Measurements from ENCODE around the gene ZG16. TPM values are rescaled to one million over a fixed set of nuclear protein-coding genes. Genes with fewer than 3 reads are reported as not detected.

ZG16 gene
- total and polyA plus RNA-seq, 3 experiments from 2014 or later, result not detected

DNA sequence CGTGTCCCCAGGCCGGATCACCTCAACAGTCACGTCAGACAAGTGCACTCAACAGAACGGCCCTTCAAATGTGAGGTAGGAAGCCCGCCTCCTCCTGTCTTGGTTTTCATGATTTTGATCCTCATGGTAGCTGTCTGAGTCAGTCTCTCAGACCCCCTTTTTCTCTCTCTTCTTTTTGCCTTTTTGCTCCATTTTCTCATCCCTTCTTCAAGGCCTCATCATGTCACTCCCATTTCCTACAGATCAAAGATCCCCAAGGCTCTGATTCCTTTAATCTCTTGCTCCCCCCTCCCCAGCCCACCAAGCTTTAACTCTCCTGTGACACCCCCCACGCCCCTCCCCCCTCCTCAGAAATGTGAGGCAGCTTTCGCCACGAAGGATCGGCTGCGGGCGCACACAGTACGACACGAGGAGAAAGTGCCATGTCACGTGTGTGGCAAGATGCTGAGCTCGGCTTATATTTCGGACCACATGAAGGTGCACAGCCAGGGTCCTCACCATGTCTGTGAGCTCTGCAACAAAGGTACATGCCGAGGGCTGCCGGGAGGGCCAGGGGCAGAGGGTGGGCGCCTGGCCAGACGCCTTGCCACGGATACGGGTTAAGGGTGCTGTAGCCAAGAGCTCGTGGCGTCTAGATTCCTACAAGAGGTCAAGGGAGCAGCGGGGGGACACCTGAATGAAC lies 30.3 kb downstream of the ZG16 start:
- DNase-seq, result peak in 2 of 5 donors; percentile 36 to 58
- peaks cover 0 to 5% of the 10 kb centered on the region in 2 donors for H3K27me3 Mint-ChIP-seq
- Histone ChIP-seq H3K9me3 (ENCODE audit: low read length) (no peaks in the 10 kb centered on the region), H3K4me3 (ENCODE audit: low read length) (peak overlapping the region; percentile 71), H3K27me3 (ENCODE audit: insufficient read depth, low read length, poor library complexity, severe bottlenecking) (no peaks in the 10 kb centered on the region), H3K27ac (ENCODE audit: low read depth, low read length) (peak overlapping the region; percentile 79), H3K4me1 (ENCODE audit: insufficient read depth, low read length) (peaks cover 50% of the 10 kb centered on the region), H3K36me3 (ENCODE audit: insufficient read depth, low read length) (peaks cover 5% of the 10 kb centered on the region)
- H3K27ac Mint-ChIP-seq, result peak overlapping the region; percentile 93 to 100 (median 100)
- CTCF ChIA-PET, result interaction anchor here (0.9 to 5.0 kb wide), 21 partner anchors 10 to 210 kb away, joined by 3 to 92 read pairs (median 4); partner anchors contain the start of genes KIF22, MVP and PAGR1
- POLR2A ChIA-PET, result interaction anchor here (0.6 to 4.1 kb wide), 18 partner anchors 8 to 1318 kb away, joined by 3 to 59 read pairs (median 5); partner anchors contain the start of genes ALDOA, C16orf54, KIF22 and MVP
- peaks cover 3 to 32% (median 4%) of the 10 kb centered on the region in 3 donors for H3K36me3 Mint-ChIP-seq
- H3K9me3 Mint-ChIP-seq, result peaks cover 0 to 2% (median 0%) of the 10 kb centered on the region in 5 donors
- H3K4me3 Mint-ChIP-seq, result peak overlapping the region; percentile 88 to 96 (median 93)
- peaks cover 52 to 71% (median 58%) of the 10 kb centered on the region in 3 donors for H3K4me1 Mint-ChIP-seq

DNA sequence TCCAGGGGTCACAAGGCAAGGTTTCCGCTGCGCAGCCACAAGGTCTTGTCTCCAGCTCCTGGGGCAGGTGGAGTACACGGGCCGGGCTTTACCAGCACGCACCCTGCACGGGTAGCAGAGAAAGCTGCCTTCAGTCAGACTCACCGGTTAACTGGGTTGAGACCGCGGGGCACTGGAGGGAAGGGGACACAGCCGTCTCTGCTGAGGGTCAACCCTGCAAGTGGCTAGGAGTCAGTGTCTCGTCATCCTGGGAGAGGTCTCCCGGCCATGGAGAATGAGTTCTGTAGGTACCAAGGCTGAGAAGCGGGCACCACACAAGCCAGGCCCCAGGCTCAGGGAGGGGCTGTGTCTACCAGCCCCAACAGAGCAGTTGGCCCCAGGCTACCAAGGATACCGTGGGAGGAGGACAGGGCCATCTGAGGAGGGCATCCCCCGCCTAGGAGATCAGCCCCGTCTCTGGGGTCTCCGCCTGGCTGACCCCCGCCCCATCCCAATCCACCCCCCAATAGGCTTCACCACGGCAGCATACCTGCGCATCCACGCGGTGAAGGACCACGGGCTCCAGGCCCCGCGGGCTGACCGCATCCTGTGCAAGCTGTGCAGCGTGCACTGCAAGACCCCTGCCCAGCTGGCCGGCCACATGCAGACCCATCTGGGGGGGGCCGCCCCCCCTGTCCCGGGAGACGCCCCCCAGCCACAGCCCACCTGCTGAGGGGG lies 31.1 kb downstream of the ZG16 start:
- ChIA-PET POLR2A (interaction anchor here (0.6 to 4.1 kb wide), 9 partner anchors 7 to 214 kb away, joined by 3 to 59 read pairs (median 5); partner anchors contain the start of genes KIF22, MVP and PAGR1), CTCF (interaction anchor here (1.1 to 5.0 kb wide), 10 partner anchors 10 to 108 kb away, joined by 4 to 92 read pairs (median 12); partner anchors contain the start of genes MVP and PAGR1)
- Histone ChIP-seq H3K36me3 (ENCODE audit: insufficient read depth, low read length) (peaks cover 5% of the 10 kb centered on the region), H3K27me3 (ENCODE audit: insufficient read depth, low read length, poor library complexity, severe bottlenecking) (no peaks in the 10 kb centered on the region), H3K9me3 (ENCODE audit: low read length) (no peaks in the 10 kb centered on the region), H3K4me1 (ENCODE audit: insufficient read depth, low read length) (peaks cover 46% of the 10 kb centered on the region), H3K4me3 (ENCODE audit: low read length) (peak overlapping the region; percentile 71), H3K27ac (ENCODE audit: low read depth, low read length) (peak overlapping the region; percentile 79)
- Mint-ChIP-seq H3K27me3 (peaks cover 0 to 5% of the 10 kb centered on the region in 2 donors), H3K4me1 (peaks cover 46 to 68% (median 49%) of the 10 kb centered on the region in 3 donors), H3K4me3 (peak overlapping the region; percentile 88 to 96 (median 93)), H3K9me3 (peaks cover 0 to 2% (median 0%) of the 10 kb centered on the region in 5 donors), H3K36me3 (peaks cover 3 to 31% (median 4%) of the 10 kb centered on the region in 3 donors), H3K27ac (peak overlapping the region; percentile 93 to 100 (median 100))
- DNase-seq, result peak in 1 of 5 donors; percentile 53

DNA sequence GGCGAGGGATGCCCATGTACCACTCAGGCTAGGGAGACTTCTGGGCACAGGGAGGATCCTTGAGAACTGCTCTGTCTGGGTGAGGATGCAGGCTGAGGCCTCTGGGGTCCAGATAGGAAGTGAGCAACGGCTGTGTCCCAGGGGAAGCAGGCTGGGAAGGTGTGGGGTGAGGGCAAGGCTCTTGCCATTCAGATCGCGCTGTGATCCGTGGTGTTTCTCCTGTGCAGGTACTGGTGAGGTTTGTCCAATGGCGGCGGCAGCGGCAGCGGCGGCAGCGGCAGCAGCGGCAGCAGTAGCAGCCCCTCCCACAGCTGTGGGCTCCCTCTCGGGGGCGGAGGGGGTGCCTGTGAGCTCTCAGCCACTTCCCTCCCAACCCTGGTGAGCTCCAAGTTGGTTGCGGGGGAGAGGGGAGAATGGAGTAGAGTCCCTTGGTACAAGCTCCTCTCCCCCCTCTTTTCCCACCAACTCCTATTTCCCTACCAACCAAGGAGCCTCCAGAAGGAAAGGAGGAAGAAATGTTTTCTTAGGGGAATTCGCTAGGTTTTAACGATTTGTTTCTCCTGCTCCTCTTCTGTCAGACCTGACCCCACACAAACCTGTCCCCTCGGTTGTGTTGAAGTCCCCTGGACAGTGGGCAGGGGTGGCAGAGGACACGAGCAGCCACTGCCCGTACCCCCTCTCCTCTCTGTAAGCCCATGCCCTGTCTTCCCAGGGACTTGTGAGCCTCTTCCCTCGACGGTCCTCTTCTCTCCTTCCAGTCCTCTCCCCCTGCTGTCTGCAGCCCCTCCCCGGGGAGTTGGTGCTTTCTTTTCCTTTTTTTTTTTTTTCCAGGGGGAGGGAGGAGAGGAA lies 32.0 kb downstream of the ZG16 start:
- Histone ChIP-seq H3K27ac (ENCODE audit: low read depth, low read length) (peak overlapping the region; percentile 79), H3K27me3 (ENCODE audit: insufficient read depth, low read length, poor library complexity, severe bottlenecking) (no peaks in the 10 kb centered on the region), H3K9me3 (ENCODE audit: low read length) (no peaks in the 10 kb centered on the region), H3K4me1 (ENCODE audit: insufficient read depth, low read length) (peaks cover 45% of the 10 kb centered on the region), H3K4me3 (ENCODE audit: low read length) (peak overlapping the region; percentile 71), H3K36me3 (ENCODE audit: insufficient read depth, low read length) (peaks cover 5% of the 10 kb centered on the region)
- peak overlapping the region; percentile 89 to 99 (median 97) for H3K27ac Mint-ChIP-seq
- H3K36me3 Mint-ChIP-seq, result peaks cover 3 to 31% (median 4%) of the 10 kb centered on the region in 3 donors
- ChIA-PET CTCF (interaction anchor here (1.1 to 5.0 kb wide), 3 partner anchors 9 to 109 kb away, joined by 7 to 92 read pairs (median 11); partner anchors contain the start of genes MVP and PAGR1), POLR2A (interaction anchor here (0.6 to 2.0 kb wide), 6 partner anchors 11 to 203 kb away, joined by 3 to 10 read pairs (median 5); partner anchors contain the start of gene MVP)
- peak overlapping the region; percentile 86 to 96 (median 93) for H3K4me3 Mint-ChIP-seq
- peaks cover 0 to 5% of the 10 kb centered on the region in 2 donors for H3K27me3 Mint-ChIP-seq
- DNase-seq, result peak; percentile 53 to 84 (median 68)
- H3K9me3 Mint-ChIP-seq, result peaks cover 0 to 2% (median 0%) of the 10 kb centered on the region in 5 donors
- H3K4me1 Mint-ChIP-seq, result peaks cover 46 to 67% (median 48%) of the 10 kb centered on the region in 3 donors

DNA sequence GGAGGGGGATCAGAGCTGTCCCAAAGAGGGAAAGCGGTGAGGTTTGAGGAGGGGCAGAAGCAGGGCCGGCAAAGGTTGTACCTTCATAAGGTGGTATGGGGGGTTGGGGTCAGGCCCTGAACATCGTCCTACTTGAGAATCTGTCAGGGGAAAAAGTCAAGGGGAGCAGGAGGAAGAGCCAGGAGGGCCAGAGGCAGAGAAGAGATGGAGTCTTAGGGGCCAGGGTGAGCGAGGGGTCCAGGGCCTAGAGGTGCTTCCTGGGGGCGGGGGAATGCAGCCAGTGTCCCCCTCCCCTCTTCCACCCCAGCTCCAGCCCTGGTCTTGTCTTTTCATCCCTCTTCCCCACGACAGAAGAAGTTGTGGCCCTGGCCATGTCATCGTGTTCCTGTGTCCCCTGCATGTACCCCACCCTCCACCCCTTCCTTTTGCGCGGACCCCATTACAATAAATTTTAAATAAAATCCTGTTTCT lies 32.7 kb downstream of the ZG16 start:
- H3K27ac ChIP-seq (ENCODE audit: low read depth, low read length), result peak overlapping the region; percentile 79
- ChIA-PET POLR2A (interaction anchor here (0.9 to 2.0 kb wide), 4 partner anchors 10 to 109 kb away, joined by 4 to 10 read pairs (median 6); partner anchors contain the start of gene MVP), CTCF (interaction anchor here (1.1 to 5.0 kb wide), 3 partner anchors 8 to 110 kb away, joined by 7 to 92 read pairs (median 11); partner anchors contain the start of genes MVP and PAGR1)
- no peaks in the 10 kb centered on the region for H3K27me3 ChIP-seq (ENCODE audit: insufficient read depth, low read length, poor library complexity, severe bottlenecking)
- Mint-ChIP-seq H3K4me3 (peak overlapping the region; percentile 87 to 96 (median 93)), H3K27ac (peak overlapping the region; percentile 89 to 99 (median 97)), H3K9me3 (peaks cover 0 to 2% (median 0%) of the 10 kb centered on the region in 5 donors), H3K36me3 (peaks cover 3 to 28% (median 4%) of the 10 kb centered on the region in 3 donors), H3K27me3 (peaks cover 0 to 6% of the 10 kb centered on the region in 2 donors), H3K4me1 (peaks cover 48 to 70% (median 51%) of the 10 kb centered on the region in 3 donors)
- DNase-seq, result no peak
- H3K4me1 ChIP-seq (ENCODE audit: insufficient read depth, low read length), result peaks cover 49% of the 10 kb centered on the region
- peaks cover 5% of the 10 kb centered on the region for H3K36me3 ChIP-seq (ENCODE audit: insufficient read depth, low read length)
- H3K9me3 ChIP-seq (ENCODE audit: low read length), result no peaks in the 10 kb centered on the region
- H3K4me3 ChIP-seq (ENCODE audit: low read length), result peak overlapping the region; percentile 71

DNA sequence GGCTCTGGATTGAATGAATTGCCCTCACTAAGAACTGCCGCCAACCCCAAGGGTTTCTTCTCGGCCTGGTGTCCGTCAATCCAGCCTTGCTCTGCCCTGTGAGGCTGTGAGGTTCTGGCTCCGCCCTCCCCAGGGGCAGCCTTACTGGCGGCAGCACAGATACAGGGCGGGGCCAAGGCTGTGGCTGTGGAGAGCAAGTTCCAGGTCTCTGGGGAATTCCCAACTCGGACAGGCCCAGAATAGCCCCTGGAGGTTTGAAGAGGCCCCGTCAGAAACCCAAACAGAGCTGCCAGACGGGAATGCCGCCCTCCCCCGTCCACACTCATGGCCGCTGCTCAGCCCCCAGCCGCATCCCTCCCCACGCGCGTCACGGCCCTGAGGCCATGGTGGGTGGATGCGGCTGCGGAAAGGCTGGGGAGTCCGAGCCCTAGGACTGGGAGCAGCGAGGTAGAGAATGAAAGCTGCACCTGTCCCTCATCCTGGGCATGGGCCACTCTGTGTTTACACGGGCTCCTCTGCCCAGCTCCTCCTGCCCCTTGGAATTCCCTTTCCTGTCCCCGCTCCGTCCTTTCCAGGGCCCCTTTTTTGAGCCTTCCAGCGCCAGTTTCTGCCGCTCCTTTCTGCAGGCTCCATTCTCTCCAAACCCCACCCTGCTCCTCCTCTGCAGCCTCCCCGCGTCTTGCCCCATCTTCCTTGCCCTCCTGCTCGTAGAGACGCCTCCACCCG lies 33.3 kb downstream of the ZG16 start:
- DNase-seq, result peak; percentile 58 to 83 (median 65)
- H3K9me3 Mint-ChIP-seq, result peaks cover 0 to 2% (median 0%) of the 10 kb centered on the region in 5 donors
- H3K36me3 ChIP-seq (ENCODE audit: insufficient read depth, low read length), result peaks cover 5% of the 10 kb centered on the region
- CTCF ChIA-PET, result interaction anchor here (0.9 to 2.7 kb wide), 3 partner anchors 37 to 110 kb away, joined by 3 to 11 read pairs (median 3); no protein-coding TSS in a partner anchor
- no peaks in the 10 kb centered on the region for H3K9me3 ChIP-seq (ENCODE audit: low read length)
- H3K27me3 Mint-ChIP-seq, result peaks cover 0 to 7% of the 10 kb centered on the region in 2 donors
- H3K27ac ChIP-seq (ENCODE audit: low read depth, low read length), result peak overlapping the region; percentile 51
- peak overlapping the region; percentile 89 to 99 (median 97) for H3K27ac Mint-ChIP-seq
- H3K36me3 Mint-ChIP-seq, result peaks cover 3 to 31% (median 4%) of the 10 kb centered on the region in 3 donors
- POLR2A ChIA-PET, result interaction anchor here (0.6 to 2.0 kb wide), 2 partner anchors 10 to 65 kb away, joined by 4 to 10 read pairs; partner anchors contain the start of gene MVP
- no peaks in the 10 kb centered on the region for H3K27me3 ChIP-seq (ENCODE audit: insufficient read depth, low read length, poor library complexity, severe bottlenecking)
- peak overlapping the region; percentile 87 to 96 (median 93) for H3K4me3 Mint-ChIP-seq
- H3K4me3 ChIP-seq (ENCODE audit: low read length), result peak overlapping the region; percentile 57
- H3K4me1 Mint-ChIP-seq, result peaks cover 50 to 73% (median 54%) of the 10 kb centered on the region in 3 donors
- H3K4me1 ChIP-seq (ENCODE audit: insufficient read depth, low read length), result peaks cover 49% of the 10 kb centered on the region

DNA sequence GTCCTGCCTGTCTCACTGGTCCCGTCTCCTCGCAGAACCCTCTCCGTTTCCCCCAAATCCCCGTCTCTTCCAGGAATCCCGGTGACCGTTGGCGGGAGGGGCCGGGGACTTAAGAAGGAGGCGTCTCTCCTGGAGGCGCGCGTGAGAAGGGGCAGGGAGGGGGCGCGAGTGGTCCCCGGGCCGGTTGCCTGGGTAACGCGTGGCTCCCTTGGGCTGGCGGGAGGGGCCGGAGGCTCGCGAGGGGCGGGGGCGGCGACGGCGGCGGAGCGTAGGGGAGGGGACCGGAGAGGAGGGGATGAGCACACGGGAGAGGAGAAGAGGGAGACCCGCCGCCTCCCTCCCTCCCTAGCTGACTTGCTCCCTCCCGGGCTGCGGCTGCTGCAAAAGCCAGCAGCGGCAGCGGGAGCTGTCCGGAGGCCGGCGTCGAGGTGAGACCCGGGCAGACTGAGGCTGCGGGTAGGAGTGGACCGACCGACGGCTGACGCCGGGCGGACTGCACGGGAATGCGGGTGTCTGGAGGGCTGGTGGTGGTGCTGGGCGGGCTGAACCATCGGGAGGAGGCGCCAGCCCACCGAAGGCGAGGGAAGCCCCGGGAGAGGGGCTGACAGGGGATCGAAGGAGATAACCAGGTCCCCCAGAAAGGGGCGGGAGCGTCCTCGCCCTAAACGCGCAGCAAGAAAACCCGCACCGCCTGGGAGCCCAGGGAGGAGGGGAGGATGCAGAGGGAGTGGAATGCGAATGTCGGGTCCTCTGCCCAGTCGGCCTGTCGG lies 34.0 kb downstream of the ZG16 start, which contains the start of gene PRRT2:
PRRT2 (plus strand) TSS at position 298 of the 770 bp plus-strand sequence. CDS start 862 bp downstream, outside the sequence.
- Histone ChIP-seq H3K9me3 (ENCODE audit: low read length) (no peaks in the 10 kb centered on the region), H3K4me3 (ENCODE audit: low read length) (peak within 1 kb of the TSS; percentile 57), H3K27me3 (ENCODE audit: insufficient read depth, low read length, poor library complexity, severe bottlenecking) (no peaks in the 10 kb centered on the region), H3K4me1 (ENCODE audit: insufficient read depth, low read length) (peaks cover 51% of the 10 kb centered on the region), H3K36me3 (ENCODE audit: insufficient read depth, low read length) (peaks cover 5% of the 10 kb centered on the region), H3K27ac (ENCODE audit: low read depth, low read length) (peak within 1 kb of the TSS; percentile 51)
- DNase-seq, result peak in 4 of 5 donors; percentile 41 to 74 (median 48)
- POLR2A ChIA-PET, result interaction anchor here (0.6 to 0.9 kb wide), 2 partner anchors 22 to 66 kb away, joined by 4 read pairs; partner anchors contain the start of gene KIF22
- H3K27ac Mint-ChIP-seq, result peak within 1 kb of the TSS; percentile 89 to 99 (median 97)
- peaks cover 3 to 35% (median 4%) of the 10 kb centered on the region in 3 donors for H3K36me3 Mint-ChIP-seq
- peaks cover 0 to 2% (median 0%) of the 10 kb centered on the region in 5 donors for H3K9me3 Mint-ChIP-seq
- peak within 1 kb of the TSS; percentile 87 to 96 (median 93) for H3K4me3 Mint-ChIP-seq
- peaks cover 55 to 79% (median 59%) of the 10 kb centered on the region in 3 donors for H3K4me1 Mint-ChIP-seq
- H3K27me3 Mint-ChIP-seq, result peaks cover 0 to 7% of the 10 kb centered on the region in 2 donors
- CTCF ChIA-PET, result interaction anchor here (0.9 to 2.7 kb wide), 3 partner anchors 36 to 110 kb away, joined by 3 to 11 read pairs (median 3); no protein-coding TSS in a partner anchor
